Measurements from ENCODE around the gene INTS15. TPM values are rescaled to one million over a fixed set of nuclear protein-coding genes. Genes with fewer than 3 reads are reported as not detected.
A peak's percentile ranks its signal among the peaks of the same experiment; 100 is the strongest.

INTS15 gene
- total and polyA plus RNA-seq, 8 donors: 12.4 to 23.0 (median 14.8) TPM

DNA sequence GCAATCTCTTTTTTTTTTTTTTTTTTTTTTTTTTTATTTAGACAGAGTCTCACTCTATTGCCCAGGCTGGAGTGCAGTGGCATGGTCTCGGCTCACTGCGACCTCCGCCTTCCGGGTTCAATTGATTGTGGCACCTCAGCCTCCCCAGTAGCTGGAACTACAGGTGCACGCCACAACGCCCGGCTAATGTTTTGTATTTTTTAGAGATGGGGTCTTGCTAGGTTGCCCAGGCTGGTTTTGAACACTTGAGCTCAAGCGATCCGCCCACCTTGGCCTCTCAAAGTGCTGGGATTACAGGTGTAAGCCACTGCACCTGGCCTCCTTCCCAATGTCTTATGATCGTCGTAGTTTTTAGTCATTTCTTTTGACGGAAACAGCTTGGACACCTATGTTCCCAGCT lies 19.0 kb downstream of the INTS15 start:
- H3K36me3 ChIP-seq: no peaks in the 10 kb centered on the region
- no peak overlapping the region for H3K27ac ChIP-seq
- 93 to 94% methylated on average over 12 of the region's 12 CpGs for WGBS, 2 donors
- no peaks in the 10 kb centered on the region for H3K9me3 ChIP-seq
- FAIRE-seq (no peak), ATAC-seq (no peak), DNase-seq (no peak)
- intact Hi-C loops (cut with DNase I): no loop called here
- H3K27me3 ChIP-seq: no peaks in the 10 kb centered on the region
- H3K4me1 ChIP-seq: no peaks in the 10 kb centered on the region
- no peak overlapping the region for H3K4me3 ChIP-seq
- TF ChIP-seq, protein P1, sequence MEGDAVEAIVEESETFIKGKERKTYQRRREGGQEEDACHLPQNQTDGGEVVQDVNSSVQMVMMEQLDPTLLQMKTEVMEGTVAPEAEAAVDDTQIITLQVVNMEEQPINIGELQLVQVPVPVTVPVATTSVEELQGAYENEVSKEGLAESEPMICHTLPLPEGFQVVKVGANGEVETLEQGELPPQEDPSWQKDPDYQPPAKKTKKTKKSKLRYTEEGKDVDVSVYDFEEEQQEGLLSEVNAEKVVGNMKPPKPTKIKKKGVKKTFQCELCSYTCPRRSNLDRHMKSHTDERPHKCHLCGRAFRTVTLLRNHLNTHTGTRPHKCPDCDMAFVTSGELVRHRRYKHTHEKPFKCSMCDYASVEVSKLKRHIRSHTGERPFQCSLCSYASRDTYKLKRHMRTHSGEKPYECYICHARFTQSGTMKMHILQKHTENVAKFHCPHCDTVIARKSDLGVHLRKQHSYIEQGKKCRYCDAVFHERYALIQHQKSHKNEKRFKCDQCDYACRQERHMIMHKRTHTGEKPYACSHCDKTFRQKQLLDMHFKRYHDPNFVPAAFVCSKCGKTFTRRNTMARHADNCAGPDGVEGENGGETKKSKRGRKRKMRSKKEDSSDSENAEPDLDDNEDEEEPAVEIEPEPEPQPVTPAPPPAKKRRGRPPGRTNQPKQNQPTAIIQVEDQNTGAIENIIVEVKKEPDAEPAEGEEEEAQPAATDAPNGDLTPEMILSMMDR (IDR thresholded peaks at IDR 0.05): no peak

DNA sequence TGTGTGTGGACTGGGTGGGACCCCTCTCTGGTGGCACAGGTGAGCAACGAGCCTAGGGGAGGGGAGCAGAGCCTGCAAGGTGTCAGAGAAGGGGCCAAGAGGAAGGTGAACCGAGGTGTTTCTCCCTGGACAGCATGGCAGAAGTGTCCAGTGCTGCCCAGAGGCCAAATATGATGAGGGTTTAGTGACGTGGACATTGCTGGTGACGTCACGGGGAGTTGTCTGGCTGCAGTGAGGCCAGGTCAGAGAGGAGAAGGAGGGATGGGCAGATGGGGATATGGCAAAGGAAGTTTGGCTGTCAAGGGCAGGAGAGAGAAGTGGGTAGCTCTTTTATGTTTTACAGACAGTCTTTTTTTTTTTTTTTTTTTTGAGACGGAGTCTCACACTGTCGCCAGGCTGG lies 23.0 kb downstream of the INTS15 start:
- ATAC-seq: no peak
- Histone ChIP-seq H3K36me3 (no peaks in the 10 kb centered on the region), H3K9me3 (no peaks in the 10 kb centered on the region), H3K4me3 (no peak overlapping the region), H3K27me3 (no peaks in the 10 kb centered on the region), H3K27ac (no peak overlapping the region), H3K4me1 (no peaks in the 10 kb centered on the region)
- DNase-seq: no peak
- 50 to 67% methylated on average over 6 to 7 of the region's 7 CpGs for WGBS, 2 donors
- FAIRE-seq: no peak
- intact Hi-C loops (cut with DNase I): no loop called here
- TF ChIP-seq, protein P1 (IDR thresholded peaks at IDR 0.05): no peak

DNA sequence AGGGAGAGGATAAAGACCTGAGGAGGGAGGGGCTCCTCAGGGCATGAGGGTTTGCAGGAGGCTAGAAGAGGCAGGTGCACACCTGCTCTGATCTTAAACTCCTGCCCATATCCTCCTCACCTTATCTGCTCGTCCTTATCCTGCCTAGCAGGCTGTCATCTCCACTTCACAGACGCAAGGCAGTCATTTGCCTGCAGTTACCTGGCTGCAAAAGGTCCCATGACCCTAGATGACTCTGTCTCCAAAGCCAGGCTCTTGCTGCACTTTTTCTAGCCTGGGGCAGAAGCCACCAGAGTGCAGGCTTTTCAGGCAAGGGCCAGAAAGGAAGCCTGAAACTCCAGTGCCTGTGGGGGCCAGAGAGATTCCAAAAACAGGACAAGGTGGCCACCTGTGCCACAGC lies 23.9 kb downstream of the INTS15 start:
- no peak overlapping the region for H3K27ac ChIP-seq
- no peak overlapping the region for H3K4me3 ChIP-seq
- TF ChIP-seq, protein P1 (IDR thresholded peaks at IDR 0.05): no peak
- H3K4me1 ChIP-seq: no peaks in the 10 kb centered on the region
- DNase-seq (no peak), FAIRE-seq (no peak), ATAC-seq (no peak)
- H3K9me3 ChIP-seq: no peaks in the 10 kb centered on the region
- 10 to 11% methylated on average over 2 of the region's 2 CpGs for WGBS, 2 donors
- H3K27me3 ChIP-seq: no peaks in the 10 kb centered on the region
- intact Hi-C loops (cut with DNase I): no loop called here
- H3K36me3 ChIP-seq: no peaks in the 10 kb centered on the region

DNA sequence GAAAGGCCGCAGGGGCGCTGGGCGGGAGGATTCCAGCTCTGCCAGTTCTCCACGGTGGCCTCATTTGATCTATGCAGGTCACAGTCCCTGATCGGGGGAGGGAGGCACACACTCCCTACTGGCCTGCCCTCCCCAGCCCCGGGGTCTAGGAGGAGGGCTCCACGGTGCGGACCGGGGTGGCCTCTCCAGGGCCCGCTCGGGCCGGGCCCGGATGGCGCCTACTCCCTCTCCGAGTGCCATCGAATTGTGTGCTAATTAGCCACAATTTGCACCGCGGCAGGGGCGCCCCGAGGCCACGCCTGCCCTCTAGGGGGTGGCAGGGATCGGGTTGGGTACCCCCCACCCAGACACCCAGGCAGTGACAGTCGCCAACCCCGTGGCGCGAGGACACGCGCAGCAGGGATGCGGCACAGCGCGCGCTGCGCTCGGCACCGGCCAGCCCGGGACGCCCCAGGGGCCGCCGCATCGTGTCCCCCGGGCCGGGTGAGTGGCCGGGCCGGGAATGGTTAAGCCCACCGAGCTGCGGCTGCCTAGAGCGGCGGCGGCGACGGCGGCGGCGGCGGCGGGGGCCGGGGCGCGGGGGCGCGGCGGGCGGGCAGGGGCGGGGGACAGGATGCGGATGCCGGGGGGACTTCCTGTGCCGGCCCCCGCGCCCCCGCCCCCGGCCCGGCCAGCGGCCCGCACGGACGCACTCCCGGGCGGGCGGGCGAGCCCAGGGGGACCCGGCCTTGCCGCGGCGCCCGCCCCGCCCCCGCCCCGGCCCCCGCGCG lies 25.3 kb downstream of the INTS15 start, which contains the start of gene ZNF853:
Gene ZNF853, plus strand, starts transcription at position 658 of the 770 bp plus-strand sequence. CDS start 565 bp downstream, outside the sequence.
- Histone ChIP-seq H3K27ac (peak within 1 kb of the TSS in 2 of 4 donors; percentile 10 to 15), H3K9me3 (no peaks in the 10 kb centered on the region), H3K4me1 (no peaks in the 10 kb centered on the region), H3K4me3 (peak within 1 kb of the TSS; percentile 55 to 69 (median 65)), H3K27me3 (no peaks in the 10 kb centered on the region), H3K36me3 (no peaks in the 10 kb centered on the region)
- TF ChIP-seq, protein P1 (IDR thresholded peaks at IDR 0.05): no peak
- DNase-seq (peak in 4 of 6 donors; percentile 26 to 76 (median 33)), ATAC-seq (peak; percentile 37 to 65 (median 46)), FAIRE-seq (no peak)
- intact Hi-C loops (cut with DNase I): no loop called here
- 6 to 7% methylated on average over 62 to 91 of the region's 91 CpGs for WGBS, 2 donors

All from pancreas (tissue), 10 donors.